PFSK-1 (cell line): Measurements from ENCODE around the gene SLC41A1.

ENCODE experiments used
- POLR2AphosphoS5 ChIP-seq: IDR thresholded peaks from 2 replicates; pipeline ENCODE4 v1.6.1; 2012; ENCODE audit warnings: low read depth, mild to moderate bottlenecking, control low read depth, low read length, moderate library complexity
- SIN3A ChIP-seq: IDR thresholded peaks from 2 replicates; pipeline ENCODE4 v1.6.1; 2012; ENCODE audit warnings: mild to moderate bottlenecking, low read length, moderate library complexity, borderline replicate concordance; ENCODE audit not compliant: insufficient read depth
- TAF1 ChIP-seq: IDR thresholded peaks from 2 replicates; pipeline ENCODE4 v1.6.1; 2012; ENCODE audit warnings: low read length, control low read depth, borderline replicate concordance; ENCODE audit not compliant: insufficient read depth
- TF ChIP-seq, protein P1 (sequence below), 2 experiments: IDR thresholded peaks; 2 replicates each; pipeline versions ENCODE4 v1.6.1 to v1.8.0; 2011 to 2012; ENCODE audit warnings: low read depth in 2 of 2, low read length in 2 of 2, control low read depth in 1 of 2, inconsistent platforms in 1 of 2, mild to moderate bottlenecking in 1 of 2, moderate library complexity in 1 of 2; ENCODE audit not compliant: insufficient read depth in 1 of 2

DNA sequence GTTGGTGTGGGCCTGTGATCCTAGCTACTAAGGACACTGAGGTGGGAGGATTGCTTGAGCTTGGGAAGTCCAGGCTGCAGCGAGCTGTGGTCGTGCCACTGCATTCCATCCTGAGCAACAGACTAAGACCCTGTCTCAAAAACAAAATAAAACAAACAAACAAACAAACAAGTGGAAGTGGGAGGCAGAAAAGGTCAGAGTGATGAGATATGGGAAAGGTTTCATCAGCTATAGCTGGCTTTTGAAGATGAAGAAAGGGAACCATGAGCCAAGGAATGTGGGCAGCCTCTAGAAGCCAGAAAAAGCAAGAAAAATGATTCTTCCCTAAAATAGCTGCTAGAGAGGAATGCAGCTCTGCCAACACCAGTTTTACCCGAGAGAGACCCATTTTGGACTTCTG lies 52.4 kb downstream of the SLC41A1 start:
- no peak for TF ChIP-seq POLR2AphosphoS5
- no peak for TF ChIP-seq SIN3A
- no peak for TF ChIP-seq TAF1
- TF ChIP-seq, protein P1, sequence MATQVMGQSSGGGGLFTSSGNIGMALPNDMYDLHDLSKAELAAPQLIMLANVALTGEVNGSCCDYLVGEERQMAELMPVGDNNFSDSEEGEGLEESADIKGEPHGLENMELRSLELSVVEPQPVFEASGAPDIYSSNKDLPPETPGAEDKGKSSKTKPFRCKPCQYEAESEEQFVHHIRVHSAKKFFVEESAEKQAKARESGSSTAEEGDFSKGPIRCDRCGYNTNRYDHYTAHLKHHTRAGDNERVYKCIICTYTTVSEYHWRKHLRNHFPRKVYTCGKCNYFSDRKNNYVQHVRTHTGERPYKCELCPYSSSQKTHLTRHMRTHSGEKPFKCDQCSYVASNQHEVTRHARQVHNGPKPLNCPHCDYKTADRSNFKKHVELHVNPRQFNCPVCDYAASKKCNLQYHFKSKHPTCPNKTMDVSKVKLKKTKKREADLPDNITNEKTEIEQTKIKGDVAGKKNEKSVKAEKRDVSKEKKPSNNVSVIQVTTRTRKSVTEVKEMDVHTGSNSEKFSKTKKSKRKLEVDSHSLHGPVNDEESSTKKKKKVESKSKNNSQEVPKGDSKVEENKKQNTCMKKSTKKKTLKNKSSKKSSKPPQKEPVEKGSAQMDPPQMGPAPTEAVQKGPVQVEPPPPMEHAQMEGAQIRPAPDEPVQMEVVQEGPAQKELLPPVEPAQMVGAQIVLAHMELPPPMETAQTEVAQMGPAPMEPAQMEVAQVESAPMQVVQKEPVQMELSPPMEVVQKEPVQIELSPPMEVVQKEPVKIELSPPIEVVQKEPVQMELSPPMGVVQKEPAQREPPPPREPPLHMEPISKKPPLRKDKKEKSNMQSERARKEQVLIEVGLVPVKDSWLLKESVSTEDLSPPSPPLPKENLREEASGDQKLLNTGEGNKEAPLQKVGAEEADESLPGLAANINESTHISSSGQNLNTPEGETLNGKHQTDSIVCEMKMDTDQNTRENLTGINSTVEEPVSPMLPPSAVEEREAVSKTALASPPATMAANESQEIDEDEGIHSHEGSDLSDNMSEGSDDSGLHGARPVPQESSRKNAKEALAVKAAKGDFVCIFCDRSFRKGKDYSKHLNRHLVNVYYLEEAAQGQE (IDR thresholded peaks at IDR 0.05; ENCODE audit: insufficient read depth in 1 of 2, low read depth in 2 of 2, low read length in 2 of 2), result no peak
